Fibroblast of lung (primary cell): ENCODE results near the gene TFG.

Source experiments
- EZH2 ChIP-seq: IDR thresholded peaks from 2 replicates; pipeline ENCODE4 v1.5.1; 2012; ENCODE audit warnings: low read length, control low read depth, mild to moderate bottlenecking; ENCODE audit errors: missing control alignments
- TF ChIP-seq, protein P1 (sequence below), 2 donors: IDR thresholded peaks in 1 of 2; conservative IDR thresholded peaks in 1 of 2; 1 replicate in 1 of 2; 2 replicates in 1 of 2; pipeline ENCODE4 v1.5.1; 2011 to 2012; ENCODE audit warnings: low read length in 2 of 2, control low read depth in 1 of 2, inconsistent platforms in 1 of 2, low read depth in 1 of 2, mild to moderate bottlenecking in 1 of 2

DNA sequence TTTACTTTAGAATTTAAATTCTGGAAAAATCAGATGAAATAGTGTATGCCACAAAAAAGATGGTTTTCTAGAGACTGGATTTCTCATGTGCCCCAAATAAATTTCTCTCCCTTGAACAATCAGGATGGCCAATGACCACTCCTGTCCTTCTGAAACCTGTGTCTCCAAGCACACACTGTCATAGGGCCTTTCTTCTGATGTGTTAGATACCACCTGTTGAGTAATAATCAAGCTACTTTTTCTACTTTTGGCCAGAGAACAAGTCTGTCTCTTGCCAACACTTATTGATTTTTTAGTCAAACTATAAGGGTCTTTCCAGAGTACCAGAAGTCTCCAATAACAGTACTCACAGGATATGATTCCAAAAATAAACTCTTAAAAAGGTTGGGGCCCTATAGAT lies 16.1 kb upstream of the TFG start:
- TF ChIP-seq, protein P1, sequence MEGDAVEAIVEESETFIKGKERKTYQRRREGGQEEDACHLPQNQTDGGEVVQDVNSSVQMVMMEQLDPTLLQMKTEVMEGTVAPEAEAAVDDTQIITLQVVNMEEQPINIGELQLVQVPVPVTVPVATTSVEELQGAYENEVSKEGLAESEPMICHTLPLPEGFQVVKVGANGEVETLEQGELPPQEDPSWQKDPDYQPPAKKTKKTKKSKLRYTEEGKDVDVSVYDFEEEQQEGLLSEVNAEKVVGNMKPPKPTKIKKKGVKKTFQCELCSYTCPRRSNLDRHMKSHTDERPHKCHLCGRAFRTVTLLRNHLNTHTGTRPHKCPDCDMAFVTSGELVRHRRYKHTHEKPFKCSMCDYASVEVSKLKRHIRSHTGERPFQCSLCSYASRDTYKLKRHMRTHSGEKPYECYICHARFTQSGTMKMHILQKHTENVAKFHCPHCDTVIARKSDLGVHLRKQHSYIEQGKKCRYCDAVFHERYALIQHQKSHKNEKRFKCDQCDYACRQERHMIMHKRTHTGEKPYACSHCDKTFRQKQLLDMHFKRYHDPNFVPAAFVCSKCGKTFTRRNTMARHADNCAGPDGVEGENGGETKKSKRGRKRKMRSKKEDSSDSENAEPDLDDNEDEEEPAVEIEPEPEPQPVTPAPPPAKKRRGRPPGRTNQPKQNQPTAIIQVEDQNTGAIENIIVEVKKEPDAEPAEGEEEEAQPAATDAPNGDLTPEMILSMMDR (conservative IDR thresholded peaks at IDR 0.05 in 1 of 2, IDR thresholded peaks at IDR 0.05 in 1 of 2; ENCODE audit: low read depth in 1 of 2, low read length in 2 of 2): no peak
- TF ChIP-seq EZH2: no peak
